Neural cell (in vitro differentiated cells): ENCODE data around the gene COL4A2. TPM values are rescaled to one million over a fixed set of nuclear protein-coding genes. Genes with fewer than 3 reads are reported as not detected.

Source experiments
- H2AFZ ChIP-seq: fragments of 200-600, 300-800 bp; sonication (generic), shearing (Covaris generic); 2 replicates; pipeline ENCODE4 v1.6.0; 2014; ENCODE audit warnings: low read depth, mild to moderate bottlenecking, antibody characterized with exemption, low read length, moderate library complexity
- H3F3A ChIP-seq: fragments of 200-600 bp; shearing (Covaris generic); 2 replicates; pipeline ENCODE4 v1.6.1; 2016; ENCODE audit warnings: mild to moderate bottlenecking, moderate library complexity, mixed read lengths, antibody characterized with exemption, low read length; ENCODE audit not compliant: insufficient read depth, poor library complexity, severe bottlenecking
- H3K27ac ChIP-seq: fragments of 200-600, 300-800 bp; sonication (generic), shearing (Covaris generic); 2 replicates; pipeline ENCODE4 v1.5.1; 2014; ENCODE audit warnings: mild to moderate bottlenecking, low read length, moderate library complexity
- H3K27me3 ChIP-seq: fragments of 300-800, 200-600 bp; sonication (generic), shearing (Covaris generic); 2 replicates; pipeline ENCODE4 v1.6.0; 2014; ENCODE audit warnings: mild to moderate bottlenecking, low read depth, low read length, moderate library complexity; ENCODE audit not compliant: insufficient read depth
- H3K36me3 ChIP-seq: fragments of 300-800, 200-600 bp; sonication (generic), shearing (Covaris generic); 2 replicates; pipeline ENCODE4 v1.5.1; 2014; ENCODE audit warnings: mild to moderate bottlenecking, antibody characterized with exemption, low read length, moderate library complexity; ENCODE audit not compliant: insufficient read depth
- H3K4me2 ChIP-seq: fragments of 300-800, 200-600 bp; sonication (generic), shearing (Covaris generic); 2 replicates; pipeline ENCODE4 v1.6.0; 2014; ENCODE audit warnings: mild to moderate bottlenecking, low read length
- H3K4me3 ChIP-seq: fragments of 300-800, 200-600 bp; sonication (generic), shearing (Covaris generic); 2 replicates; pipeline ENCODE4 v1.5.1; 2014; ENCODE audit warnings: mild to moderate bottlenecking, low read length, moderate library complexity
- H3K79me2 ChIP-seq: fragments of 200-600 bp; shearing (Covaris generic); replicated peaks from 2 replicates; pipeline ENCODE4 v1.6.0; 2014; ENCODE audit warnings: mild to moderate bottlenecking, low read length, moderate library complexity; ENCODE audit not compliant: insufficient read depth
- H3K9ac ChIP-seq: fragments of 300-800, 200-600 bp; sonication (generic), shearing (Covaris generic); 2 replicates; pipeline ENCODE4 v1.6.1; 2016; ENCODE audit warnings: mild to moderate bottlenecking, low read length, mixed read lengths
- H3K9me2 ChIP-seq: fragments of 200-600 bp; shearing (Covaris generic); 2 replicates; pipeline ENCODE4 v1.6.1; 2016; ENCODE audit warnings: mild to moderate bottlenecking, low read length, mixed read lengths; ENCODE audit not compliant: insufficient read depth
- H3K9me3 ChIP-seq: fragments of 200-600, 300-800 bp; sonication (generic), shearing (Covaris generic); 2 replicates; pipeline ENCODE4 v1.6.1; 2016; ENCODE audit warnings: mild to moderate bottlenecking, mixed run types, low read length, moderate library complexity, mixed read lengths
- H4K20me1 ChIP-seq: fragments of 200-600 bp; shearing (Covaris generic); 2 replicates; pipeline ENCODE4 v1.6.1; 2016; ENCODE audit warnings: mild to moderate bottlenecking, mixed run types; ENCODE audit not compliant: insufficient read depth
- EP300 ChIP-seq: fragments of 450-650 bp; conservative IDR thresholded peaks from 2 replicates; pipeline ENCODE4 v1.6.1; 2014; ENCODE audit warnings: antibody characterized with exemption, mild to moderate bottlenecking, moderate library complexity; ENCODE audit not compliant: poor library complexity, severe bottlenecking
- EZH2 ChIP-seq: fragments of 200-600, 300-800 bp; shearing (Covaris generic), sonication (generic); IDR thresholded peaks from 2 replicates; pipeline ENCODE4 v1.6.1; 2014; ENCODE audit warnings: antibody characterized with exemption, low read length, borderline replicate concordance, mild to moderate bottlenecking; ENCODE audit not compliant: insufficient read depth, poor library complexity, severe bottlenecking
- MXI1 ChIP-seq: fragments of 450-650 bp; conservative IDR thresholded peaks from 2 replicates; pipeline ENCODE4 v1.6.1; 2014; ENCODE audit warnings: antibody characterized with exemption, mild to moderate bottlenecking; ENCODE audit not compliant: poor library complexity, severe bottlenecking
- POLR2AphosphoS5 ChIP-seq: IDR thresholded peaks from 2 replicates; pipeline ENCODE4 v1.6.1; 2012
- RAD21 ChIP-seq: fragments of 450-650 bp; conservative IDR thresholded peaks from 2 replicates; pipeline ENCODE4 v1.6.1; 2014; ENCODE audit warnings: antibody characterized with exemption, mild to moderate bottlenecking, moderate library complexity
- REST ChIP-seq: IDR thresholded peaks from 2 replicates; pipeline ENCODE4 v1.6.1; 2012; ENCODE audit warnings: borderline replicate concordance
- SMC3 ChIP-seq: fragments of 450-650 bp; conservative IDR thresholded peaks from 2 replicates; pipeline ENCODE4 v1.6.1; 2014; ENCODE audit warnings: antibody characterized with exemption, mild to moderate bottlenecking, moderate library complexity; ENCODE audit not compliant: poor library complexity
- TAF1 ChIP-seq: IDR thresholded peaks from 2 replicates; pipeline ENCODE4 v1.6.1; 2012; ENCODE audit warnings: low read depth
- polyA plus RNA-seq: library from polyadenylated mRNA; depleted of rRNA; stranded (reverse); fragments of >200 nt; gene quantifications from 2 replicates; pipeline ENCODE4 v1.2.3, GENCODE V29; 2014
- TF ChIP-seq, protein P1 (sequence below): fragments of 450-650 bp; IDR thresholded peaks from 2 replicates; pipeline ENCODE4 v1.5.1; 2014; ENCODE audit warnings: antibody characterized with exemption, mild to moderate bottlenecking, moderate library complexity; ENCODE audit not compliant: poor library complexity, severe bottlenecking

Gene COL4A2
- polyA plus RNA-seq, 1 donor from 2014 or later: 30.8 TPM

DNA sequence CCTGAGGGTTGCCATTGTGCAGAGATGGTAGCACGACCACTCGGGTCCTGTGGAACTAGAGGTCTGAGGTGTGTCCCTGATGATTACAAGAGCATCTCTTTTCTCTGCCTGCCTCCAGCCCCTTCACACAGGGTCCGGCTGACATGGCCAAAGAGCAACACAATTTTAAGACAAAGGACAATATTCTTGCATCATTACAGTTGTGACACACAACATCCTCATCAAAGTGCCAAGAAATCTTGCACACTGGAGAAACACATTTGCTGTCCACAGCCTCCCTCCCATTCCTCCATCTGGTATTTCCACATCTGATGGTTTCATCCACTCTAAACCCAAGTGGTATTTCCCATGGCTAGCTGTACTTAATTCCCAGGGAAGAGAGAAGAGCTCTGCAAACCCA is 12.9 kb upstream of the COL4A2 start:
- TF ChIP-seq RAD21 (no peak), MXI1 (no peak), EZH2 (no peak), POLR2AphosphoS5 (no peak), TAF1 (no peak), EP300 (no peak), SMC3 (no peak), REST (no peak)
- TF ChIP-seq, protein P1, sequence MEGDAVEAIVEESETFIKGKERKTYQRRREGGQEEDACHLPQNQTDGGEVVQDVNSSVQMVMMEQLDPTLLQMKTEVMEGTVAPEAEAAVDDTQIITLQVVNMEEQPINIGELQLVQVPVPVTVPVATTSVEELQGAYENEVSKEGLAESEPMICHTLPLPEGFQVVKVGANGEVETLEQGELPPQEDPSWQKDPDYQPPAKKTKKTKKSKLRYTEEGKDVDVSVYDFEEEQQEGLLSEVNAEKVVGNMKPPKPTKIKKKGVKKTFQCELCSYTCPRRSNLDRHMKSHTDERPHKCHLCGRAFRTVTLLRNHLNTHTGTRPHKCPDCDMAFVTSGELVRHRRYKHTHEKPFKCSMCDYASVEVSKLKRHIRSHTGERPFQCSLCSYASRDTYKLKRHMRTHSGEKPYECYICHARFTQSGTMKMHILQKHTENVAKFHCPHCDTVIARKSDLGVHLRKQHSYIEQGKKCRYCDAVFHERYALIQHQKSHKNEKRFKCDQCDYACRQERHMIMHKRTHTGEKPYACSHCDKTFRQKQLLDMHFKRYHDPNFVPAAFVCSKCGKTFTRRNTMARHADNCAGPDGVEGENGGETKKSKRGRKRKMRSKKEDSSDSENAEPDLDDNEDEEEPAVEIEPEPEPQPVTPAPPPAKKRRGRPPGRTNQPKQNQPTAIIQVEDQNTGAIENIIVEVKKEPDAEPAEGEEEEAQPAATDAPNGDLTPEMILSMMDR: no peak
- Histone ChIP-seq H3K4me3 (no peak overlapping the region), H4K20me1 (no peaks in the 10 kb centered on the region), H2AFZ (no peak overlapping the region), H3K27ac (no peak overlapping the region), H3K27me3 (no peaks in the 10 kb centered on the region), H3K36me3 (no peaks in the 10 kb centered on the region), H3F3A (no peaks in the 10 kb centered on the region), H3K9ac (no peak overlapping the region), H3K9me2 (no peaks in the 10 kb centered on the region), H3K79me2 (no peaks in the 10 kb centered on the region), H3K9me3 (no peaks in the 10 kb centered on the region), H3K4me2 (no peak overlapping the region)

DNA sequence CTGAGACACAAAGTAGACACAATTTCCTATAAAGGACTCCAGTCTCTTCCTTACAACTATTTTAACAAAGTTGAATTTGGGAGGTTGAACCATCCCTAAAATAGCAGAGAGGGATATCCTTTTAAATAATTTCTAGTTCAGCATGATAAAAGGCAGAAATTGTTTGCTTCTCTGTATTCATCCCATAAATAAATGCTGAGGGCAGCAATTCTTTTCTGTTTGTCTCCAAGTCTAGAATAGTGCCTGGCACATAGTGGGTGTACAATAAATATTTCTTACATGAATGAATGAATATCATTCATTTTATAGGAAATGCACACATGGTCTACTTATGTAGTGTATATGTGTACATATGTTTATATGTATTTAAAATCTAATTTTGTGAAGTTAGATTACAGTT is 12.5 kb upstream of the COL4A2 start:
- H3K36me3 ChIP-seq: no peaks in the 10 kb centered on the region
- no peaks in the 10 kb centered on the region for H3K79me2 ChIP-seq
- no peak overlapping the region for H3K4me3 ChIP-seq
- H2AFZ ChIP-seq: no peak overlapping the region
- H3K27me3 ChIP-seq: no peaks in the 10 kb centered on the region
- no peaks in the 10 kb centered on the region for H3K9me3 ChIP-seq
- no peak overlapping the region for H3K27ac ChIP-seq
- H3F3A ChIP-seq: no peaks in the 10 kb centered on the region
- no peak overlapping the region for H3K4me2 ChIP-seq
- TF ChIP-seq POLR2AphosphoS5 (no peak), EP300 (no peak), RAD21 (no peak), TAF1 (no peak), REST (no peak), EZH2 (no peak), SMC3 (no peak), MXI1 (no peak)
- TF ChIP-seq, protein P1: no peak
- no peak overlapping the region for H3K9ac ChIP-seq
- no peaks in the 10 kb centered on the region for H3K9me2 ChIP-seq
- H4K20me1 ChIP-seq: no peaks in the 10 kb centered on the region
